NOMO-1 treated with DMSO at 0.1 percent for 48 hours (cell line): ENCODE results near the gene ZNF823.
"Not testable (repeated sequence)": the region's sequence is repeated elsewhere in the genome, so short reads cannot be mapped to it uniquely, and the experiment has no call there.

Source experiments
- DNase-seq: peaks from one replicate; lab custom pipeline; 2025; ENCODE audit not compliant: unreplicated experiment; lab: John Stamatoyannopoulos, UW

Gene ZNF823

DNA sequence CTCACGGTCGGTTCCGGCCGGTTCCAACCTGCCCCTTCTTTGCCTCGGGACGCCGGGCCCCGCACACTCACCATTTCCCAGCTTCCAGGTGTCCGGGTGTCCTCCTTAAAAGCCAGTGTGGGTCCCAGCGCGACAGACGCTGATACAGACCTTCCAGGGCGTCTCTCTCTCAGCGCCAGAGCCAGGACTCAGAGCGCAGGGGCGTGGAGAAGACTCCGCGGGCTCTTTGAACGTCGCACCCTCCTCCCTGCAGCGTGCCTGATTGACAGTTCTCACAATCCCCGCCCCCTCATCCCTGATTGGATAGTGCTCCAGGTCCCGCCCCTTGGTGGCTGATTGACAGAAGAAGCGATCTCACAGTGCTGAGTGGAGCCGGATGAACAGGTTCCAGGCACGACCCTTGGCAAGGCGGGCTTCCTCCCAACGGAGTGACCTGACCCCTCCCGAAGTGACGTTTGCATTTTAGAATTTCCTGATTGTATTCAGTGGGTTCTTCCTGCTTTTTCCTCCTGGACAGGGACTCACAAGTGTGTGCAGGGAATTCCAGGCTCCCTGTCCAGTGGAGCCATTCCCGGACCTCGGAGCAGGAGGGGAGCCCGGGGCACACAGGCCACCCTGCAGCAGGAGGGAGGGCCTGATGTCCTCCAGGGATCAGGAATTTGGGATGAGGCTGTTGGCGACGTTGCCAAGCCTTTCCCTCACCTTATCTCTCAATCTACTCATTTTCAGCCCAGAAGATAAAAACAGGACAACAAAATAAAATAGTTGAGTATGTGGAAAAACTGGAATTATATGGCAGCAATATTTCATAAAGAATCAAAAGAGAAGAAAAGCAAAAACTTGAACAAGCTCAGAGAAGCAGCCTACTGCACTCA is at the start of gene ZNF823:
Gene ZNF823 (minus strand): TSS at position 201 of the 875 bp plus-strand sequence. CDS start 127 bp downstream, at position 74.
- DNase-seq, result peak; percentile 98

DNA sequence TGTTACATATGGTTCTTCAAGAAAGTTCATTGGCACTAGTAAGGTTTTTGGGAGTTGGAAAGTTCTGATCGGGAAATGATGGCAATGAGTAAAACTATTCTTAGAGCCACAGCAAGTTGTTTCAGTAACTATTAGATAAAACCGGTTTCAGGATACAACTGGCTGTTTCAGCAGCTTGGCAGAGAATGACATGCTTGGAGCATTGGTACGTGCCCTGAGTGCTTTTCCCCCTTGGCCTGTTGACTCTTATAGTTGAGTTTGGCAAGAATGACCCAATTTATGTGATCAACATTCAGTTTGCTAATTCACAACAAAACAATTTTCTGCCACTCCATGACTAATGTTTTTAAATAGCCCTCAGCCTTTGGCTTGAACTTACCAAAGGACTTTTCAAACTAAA is 48.8 kb upstream of the ZNF823 start:
- no peak for DNase-seq

DNA sequence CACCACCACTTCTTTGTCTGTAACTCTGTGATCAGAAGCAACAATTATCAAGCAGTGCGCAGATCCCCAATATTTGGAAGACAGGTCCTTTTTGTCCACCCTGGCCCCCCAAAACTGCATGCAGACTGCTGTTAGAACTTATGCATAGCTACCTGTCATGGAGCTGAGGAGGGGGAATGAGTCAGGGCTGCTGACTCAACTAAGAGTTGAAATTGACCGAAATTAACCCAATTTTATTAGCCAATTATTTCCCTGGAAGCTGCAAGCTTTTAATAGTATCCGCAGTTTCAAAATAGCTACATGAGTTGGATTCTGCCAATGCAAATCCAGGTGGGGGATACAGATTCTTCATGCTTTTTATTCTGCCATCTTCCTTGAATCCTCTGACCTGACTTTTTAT is 45.6 kb upstream of the ZNF823 start:
- no peak for DNase-seq

DNA sequence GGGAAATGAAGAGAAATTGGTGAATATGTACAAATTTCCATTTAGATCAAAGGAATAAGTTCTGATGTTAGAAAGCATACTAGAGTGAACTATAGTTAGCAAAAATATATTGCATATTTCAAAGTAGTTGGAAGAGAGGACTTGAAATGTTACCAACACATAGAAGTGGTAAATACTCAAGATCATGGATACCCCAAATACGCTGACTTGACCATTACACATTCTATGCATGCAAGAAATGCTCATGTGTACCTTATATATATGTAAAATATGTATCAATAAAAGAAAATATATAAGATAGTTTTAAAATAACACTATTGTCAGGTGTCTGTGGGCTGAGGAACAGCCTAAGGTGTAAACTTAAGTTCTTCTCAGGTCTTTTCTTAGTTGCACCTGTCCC is 45.0 kb upstream of the ZNF823 start:
- DNase-seq, result no peak

DNA sequence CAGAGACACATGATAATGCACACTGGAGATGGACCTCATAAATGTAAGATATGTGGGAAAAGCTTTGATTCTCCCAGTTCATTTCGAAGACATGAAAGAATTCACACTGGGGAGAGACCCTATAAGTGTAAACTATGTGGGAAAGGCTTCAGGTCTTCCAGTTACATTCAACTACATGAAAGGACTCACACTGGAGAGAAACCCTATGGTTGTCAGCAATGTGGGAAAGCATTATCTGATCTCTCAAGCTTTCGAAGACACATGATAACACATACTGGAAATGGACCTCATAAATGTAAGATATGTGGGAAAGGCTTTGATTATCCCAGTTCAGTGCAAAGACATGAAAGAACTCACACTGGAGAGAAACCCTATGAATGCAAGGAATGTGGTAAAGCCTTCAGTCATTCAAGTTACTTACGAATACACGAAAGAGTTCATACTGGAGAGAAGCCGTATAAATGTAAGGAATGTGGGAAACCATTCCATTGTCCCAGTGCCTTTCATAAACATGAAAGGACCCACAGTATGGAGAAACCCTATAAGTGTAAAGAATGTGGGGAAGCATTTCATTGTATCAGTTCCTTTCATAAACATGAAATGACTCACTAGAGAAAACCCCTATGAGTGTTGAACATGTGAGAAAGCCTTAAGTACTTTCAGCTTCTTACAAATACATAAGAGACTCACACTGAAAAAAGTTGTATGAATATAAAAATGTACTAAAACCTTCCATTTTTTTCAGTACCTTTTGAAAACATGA is 42.7 kb upstream of the ZNF823 start:
- DNase-seq, result no peak

DNA sequence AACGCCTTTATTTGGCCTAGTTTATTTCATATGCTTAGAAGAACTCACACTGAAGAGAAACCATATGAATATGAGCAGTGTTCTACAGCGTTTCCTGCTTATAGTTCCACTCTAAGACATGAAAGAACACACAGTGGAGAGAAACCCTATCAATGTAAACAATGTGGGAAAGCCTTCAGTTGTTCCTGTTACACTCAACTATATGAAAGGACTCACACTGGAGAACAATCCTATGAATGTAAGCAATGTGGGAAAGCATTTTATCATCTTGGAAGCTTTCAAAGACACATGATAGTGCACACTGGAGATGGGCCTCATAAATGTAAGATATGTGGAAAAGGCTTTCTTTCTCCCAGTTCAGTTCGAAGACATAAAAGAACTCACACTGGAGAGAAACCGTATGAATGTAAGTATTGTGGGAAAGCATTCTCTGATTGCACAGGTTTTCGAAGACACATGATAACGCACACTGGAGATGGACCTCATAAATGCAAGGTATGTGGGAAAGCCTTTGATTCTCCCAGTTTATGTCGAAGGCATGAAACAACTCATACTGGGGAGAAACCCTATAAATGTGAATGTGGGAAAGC is 41.8 kb upstream of the ZNF823 start:
- no peak for DNase-seq

DNA sequence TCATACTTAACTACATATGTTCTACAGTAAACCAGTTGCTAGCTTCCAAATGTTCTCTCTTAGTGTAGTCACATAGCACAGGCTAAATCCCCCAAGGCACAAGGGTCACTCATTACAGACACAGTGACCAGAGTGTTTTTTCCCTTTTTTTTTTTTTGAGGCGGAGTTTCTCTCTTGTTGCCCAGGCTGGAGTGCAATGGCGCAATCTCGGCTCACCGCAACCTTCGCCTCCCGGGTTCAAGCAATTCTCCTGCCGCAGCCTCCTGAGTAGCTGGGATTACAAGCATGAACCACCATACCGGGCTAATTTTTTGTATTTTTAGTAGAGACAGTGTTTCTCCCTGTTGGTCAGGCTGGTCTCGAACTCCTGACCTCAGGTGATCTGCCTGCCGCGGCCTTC is 37.9 kb upstream of the ZNF823 start:
- not testable (repeated sequence) for DNase-seq

DNA sequence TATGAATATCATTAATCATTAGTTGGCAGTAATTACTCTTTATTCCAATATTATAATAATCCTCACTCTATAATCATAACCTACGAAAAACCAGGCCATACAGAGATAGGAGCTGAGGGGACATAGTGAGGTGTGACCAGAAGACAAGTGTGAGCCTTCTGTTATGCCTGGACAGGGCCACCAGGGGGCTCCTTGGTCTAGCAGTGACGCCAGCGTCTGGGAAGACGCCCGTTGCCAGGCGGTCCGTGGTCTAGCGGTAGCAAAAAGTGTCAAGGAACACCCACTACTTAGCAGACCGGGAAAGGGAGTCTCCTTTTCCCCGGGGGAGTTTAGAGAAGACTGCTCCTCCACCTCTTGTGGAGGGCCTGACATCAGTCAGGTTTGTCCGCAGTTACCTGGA is 32.8 kb upstream of the ZNF823 start:
- not testable (repeated sequence) for DNase-seq

DNA sequence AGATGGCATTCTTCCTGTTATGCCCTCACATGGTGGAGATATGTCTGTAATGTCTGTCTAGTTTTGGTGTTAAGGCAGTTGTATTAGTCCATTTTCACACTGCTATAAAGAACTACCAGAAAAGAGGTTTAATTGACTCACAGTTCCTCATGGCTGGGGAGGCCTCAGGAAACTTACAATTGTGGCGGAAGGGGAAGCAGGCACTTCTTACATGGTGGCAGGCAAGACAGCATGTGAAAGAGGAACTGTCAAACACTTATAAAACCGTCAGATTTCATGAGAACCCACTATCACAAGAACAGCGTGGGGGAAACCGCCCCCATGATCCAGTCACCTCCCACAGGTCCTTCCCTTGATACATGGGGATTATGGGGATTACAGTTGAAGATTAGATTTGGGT is 31.2 kb upstream of the ZNF823 start:
- DNase-seq, result no peak

DNA sequence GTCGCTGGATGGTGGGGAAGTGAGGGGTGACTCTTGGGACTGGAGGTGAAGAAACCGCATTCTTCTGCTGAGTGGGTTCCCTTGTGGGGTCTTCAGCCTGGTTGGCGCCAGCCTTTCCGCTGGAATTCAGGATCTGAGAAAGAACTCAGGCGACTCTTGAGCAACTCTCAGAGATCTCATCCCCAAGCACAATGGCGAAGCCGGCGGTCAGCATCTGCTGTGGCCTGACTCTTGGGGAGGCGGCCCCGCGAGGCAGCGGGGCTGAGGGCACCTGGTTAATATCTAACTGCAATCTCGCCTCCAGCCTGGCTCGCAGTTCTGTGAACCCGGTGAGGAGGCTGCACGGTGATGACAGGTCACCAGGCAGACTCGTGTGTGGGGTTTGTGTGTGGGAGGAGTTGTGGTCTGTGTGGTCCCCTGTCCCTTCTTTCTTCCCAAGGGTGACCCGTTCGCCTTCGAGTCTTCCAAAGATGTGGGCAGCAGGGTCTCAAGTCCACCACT is 28.9 kb upstream of the ZNF823 start:
- peak; percentile 3 for DNase-seq

DNA sequence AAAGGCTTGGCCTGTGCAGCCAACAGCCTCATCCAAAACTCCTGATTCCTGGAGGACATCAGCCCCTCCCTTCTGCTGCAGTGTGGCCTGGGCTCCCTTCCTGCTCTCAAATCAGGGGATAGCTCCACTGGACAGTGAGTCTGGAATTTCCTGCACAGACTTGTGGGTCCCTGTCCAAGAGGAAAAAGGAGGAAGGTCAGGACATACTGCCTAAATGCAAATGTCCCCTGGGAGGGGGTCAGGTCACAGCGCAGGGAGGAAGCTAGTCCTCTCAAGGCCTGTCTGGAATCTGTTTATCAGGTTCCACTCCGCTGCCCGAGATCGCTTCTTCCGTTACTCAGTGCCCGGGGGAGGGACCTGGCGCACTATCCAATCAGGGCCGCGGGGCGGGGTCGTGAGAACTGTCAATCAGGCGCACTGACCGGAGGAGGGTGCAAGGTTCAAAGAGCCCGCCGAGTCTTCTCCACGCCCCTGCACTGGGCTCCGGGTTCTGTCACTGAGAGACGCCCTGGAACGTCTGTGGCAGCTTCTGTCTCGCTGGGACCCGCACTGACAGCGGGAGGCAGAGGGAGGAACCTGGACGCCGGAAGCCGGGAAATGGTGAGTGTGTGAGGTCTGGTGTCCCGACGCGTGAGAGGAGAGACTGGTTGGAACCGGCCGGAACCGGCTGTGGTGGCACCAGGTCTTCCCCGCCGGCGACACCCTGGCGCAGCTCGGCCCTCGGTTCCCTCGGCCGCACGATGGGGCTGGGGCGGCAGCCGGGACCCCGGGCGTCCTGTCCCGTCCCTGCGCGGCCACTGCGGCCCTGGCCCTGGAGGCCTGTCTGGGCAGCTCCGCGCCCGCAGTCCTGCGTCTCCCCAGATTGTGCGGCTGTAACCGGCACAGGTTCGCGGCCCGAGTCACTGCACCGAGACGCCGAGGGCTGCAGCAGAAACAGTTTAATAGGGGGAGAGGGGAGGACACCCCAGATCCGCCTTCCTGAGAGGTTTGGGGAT is 28.1 kb upstream of the ZNF823 start, which contains the start of gene ZNF441:
Gene ZNF441 (plus strand): TSS at position 404 of the 995 bp plus-strand sequence. CDS start 194 bp downstream, at position 598.
- DNase-seq, result peak; percentile 92

DNA sequence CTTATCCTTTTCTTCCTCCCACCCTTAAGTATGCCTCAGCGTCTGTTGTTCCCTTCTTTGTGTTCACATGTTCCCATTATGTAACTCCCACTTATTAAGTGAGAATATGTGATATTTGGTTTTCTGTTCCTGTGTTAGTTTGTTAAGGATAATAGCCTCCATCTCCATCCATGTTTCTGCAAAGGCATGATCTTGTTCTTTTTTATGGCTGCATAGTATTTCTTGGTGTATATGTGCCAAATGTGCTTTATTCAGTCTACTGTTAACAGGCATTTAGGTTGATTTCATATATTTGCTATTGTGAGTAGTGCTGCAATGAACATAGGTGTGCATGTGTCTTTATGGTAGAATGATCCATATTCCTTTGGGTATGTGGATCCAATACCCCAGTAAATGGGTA is 24.9 kb upstream of the ZNF823 start:
- no peak for DNase-seq

DNA sequence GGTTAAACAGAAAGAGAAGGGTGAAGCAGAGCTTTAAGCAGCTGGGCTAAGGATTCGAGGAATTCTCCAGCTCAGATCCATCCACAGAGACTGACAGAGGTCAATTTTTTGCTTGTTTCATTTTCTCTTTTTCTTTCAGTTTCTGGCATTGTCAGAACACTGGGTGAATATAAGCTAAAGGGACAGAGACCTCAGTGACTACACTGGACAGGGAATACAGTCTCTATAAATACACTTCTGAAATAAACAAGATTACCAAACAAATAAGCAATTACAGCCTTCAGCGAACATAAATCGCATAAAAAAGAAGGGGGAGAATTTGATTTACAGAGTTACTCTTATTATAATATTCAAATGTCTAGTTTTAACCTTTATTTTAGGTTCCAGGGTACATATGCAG is 24.4 kb upstream of the ZNF823 start:
- DNase-seq, result no peak

DNA sequence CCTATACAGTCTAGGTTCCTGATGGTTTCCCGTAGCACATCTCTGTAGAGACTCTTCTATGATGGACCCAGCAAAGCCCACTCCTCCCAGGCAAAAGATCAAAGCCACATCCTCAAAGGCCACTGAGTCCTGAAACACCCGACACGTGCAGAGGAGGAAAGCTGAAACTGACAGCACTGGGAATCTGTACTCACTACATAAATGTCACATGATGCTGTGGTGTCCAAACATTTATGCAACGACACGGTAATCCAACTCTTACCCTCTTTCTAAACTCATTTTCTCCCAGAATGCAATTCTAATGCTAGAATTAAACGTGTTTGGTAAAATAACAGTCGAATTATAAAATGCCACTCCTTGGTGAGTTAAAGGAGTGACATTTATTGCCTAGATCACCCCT is 21.1 kb upstream of the ZNF823 start:
- no peak for DNase-seq

DNA sequence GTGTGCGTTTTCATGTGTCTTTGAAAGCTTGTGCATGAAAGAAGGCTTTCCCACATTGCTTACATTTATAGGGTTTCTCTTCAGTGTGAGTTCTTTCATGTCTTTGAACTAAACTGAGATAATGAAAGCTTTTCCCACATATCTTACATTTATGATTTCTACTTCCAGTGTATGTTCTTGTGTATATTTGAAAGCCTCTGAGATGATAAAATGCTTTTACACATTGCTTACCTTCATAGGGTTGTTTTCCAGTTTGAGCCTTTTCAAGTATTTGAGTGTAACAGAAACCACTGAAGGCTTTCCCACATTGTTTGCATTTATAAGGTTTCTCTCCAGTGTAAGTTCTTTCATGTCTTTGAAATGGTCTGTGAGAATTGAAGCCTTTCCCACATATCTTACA is 18.2 kb upstream of the ZNF823 start:
- DNase-seq, result no peak

DNA sequence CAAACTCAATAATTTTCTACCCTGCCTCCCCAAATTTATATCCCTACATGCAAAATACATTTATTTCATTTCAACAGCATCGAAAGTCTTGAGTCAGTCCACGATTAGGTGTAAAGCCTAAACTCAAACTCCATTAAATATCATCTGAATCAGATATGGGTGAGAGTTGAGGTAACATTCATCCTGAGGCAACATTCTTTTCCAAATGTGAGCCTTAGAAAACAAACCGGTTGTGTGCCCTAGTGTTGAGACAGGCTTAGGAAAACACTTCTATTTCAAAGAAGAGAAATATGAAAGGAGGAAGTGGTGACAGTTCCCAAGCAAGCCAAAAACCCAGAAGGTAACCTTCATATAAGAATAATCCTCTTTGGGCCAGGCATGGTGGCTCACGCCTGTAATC is 15.9 kb upstream of the ZNF823 start:
- DNase-seq, result no peak

DNA sequence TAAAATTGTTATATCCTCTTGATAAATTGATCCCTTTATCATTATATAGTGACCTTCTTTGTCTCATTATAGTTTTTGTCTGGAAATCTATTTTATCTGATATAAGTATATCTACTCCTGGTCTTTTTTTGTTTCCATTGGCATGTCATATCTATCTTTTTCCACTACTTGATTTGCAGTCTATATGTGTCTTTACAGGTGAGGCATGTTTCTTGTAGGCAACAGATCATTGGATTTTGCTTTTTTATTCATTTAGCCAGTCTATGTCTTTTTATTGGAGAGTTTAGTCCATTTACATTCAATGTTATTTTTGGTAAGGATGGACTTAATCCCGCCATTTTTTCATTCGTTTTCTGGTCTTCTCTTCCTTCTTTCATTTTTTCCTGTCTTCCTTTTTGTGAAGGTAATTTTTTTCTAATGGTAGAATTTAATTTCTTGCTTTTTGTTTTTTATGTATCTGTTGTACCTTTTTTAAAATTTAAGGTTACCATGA is 13.5 kb upstream of the ZNF823 start:
- DNase-seq, result no peak

DNA sequence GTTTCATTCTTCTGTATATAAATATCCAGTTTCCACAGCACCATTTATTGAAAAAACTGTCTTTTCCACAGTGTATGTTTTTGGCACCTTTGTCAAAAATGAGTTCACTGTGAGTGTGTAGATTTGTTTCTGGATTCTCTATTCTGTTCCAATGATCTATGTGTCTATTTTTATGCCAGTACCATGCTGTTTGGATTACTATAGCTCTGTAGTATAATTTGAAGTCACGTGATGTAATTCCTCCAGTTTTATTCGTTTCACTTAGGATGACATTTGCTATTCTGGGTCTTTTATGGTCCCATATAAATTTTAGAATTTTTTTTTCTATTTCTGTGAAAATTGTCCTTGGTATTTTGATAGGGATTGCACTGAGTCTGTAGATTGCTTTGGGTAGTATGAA is 11.0 kb upstream of the ZNF823 start:
- DNase-seq, result no peak

DNA sequence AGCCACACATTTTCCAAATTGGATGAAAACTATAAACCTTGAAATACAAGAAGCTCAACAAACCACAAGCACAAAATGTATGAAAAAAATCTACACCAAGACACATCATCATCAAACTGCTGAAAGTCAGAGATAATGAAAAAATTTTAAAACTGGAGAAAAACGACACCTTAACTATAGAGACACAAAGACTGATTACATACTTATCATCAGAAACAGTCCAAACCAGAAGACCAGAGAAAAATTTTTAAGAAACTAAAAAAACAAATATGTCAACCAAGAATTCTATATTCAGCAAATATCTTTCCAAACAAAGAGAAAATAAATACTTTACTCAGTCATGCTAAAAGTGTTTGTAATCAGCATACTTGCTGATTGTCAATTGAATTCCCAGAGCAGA is 8.5 kb upstream of the ZNF823 start:
- no peak for DNase-seq

DNA sequence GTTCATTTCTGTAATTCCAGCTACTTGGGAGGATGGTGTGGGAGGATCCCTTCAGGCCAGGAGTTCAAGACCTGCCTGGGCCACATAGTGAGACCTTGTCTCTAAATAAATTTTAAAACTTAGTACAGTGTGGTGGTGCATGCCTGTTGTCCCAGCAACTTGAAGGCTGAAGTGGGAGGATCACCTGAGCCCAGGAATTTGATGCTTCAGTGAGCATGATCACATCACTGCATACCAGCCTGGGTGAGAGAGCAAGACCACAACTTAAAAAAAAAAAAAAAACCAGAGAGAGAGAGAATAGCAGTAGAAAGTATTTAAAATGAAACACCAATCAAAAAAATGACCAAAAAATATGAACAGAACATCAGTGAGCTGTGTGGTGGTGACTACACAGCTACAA is 7.1 kb upstream of the ZNF823 start:
- DNase-seq, result no peak
